ENCODE data around the gene FCRL6.

The FCRL6 gene

GRCh38 chr1:159827102-159827490, 24.9 kb downstream of the FCRL6 start:
- Histone ChIP-seq H3K27ac (ENCODE audit: low read depth, low read length, poor library complexity, severe bottlenecking) (no peak overlapping the region), H3K9ac (ENCODE audit: low read length) (no peak overlapping the region), H3K9me3 (ENCODE audit: low read length) (no peaks in the 10 kb centered on the region), H2AFZ (ENCODE audit: low read length) (no peak overlapping the region), H3K4me3 (ENCODE audit: low read depth, low read length, poor library complexity, severe bottlenecking) (no peak overlapping the region), H3K4me1 (ENCODE audit: insufficient read depth, low read length, severe bottlenecking) (no peaks in the 10 kb centered on the region), H3F3A (ENCODE audit: insufficient read depth, low read length) (no peaks in the 10 kb centered on the region), H3K36me3 (ENCODE audit: insufficient read depth, low read length) (no peaks in the 10 kb centered on the region), H3K79me2 (ENCODE audit: insufficient read depth, low read length) (no peaks in the 10 kb centered on the region), H3K4me2 (ENCODE audit: low read length) (no peak overlapping the region), H3K9me2 (ENCODE audit: low read depth, low read length) (no peaks in the 10 kb centered on the region), H3K27me3 (ENCODE audit: insufficient read depth, low read length) (peaks cover 6% of the 10 kb centered on the region; the same call in 1 of the 2 replicates), H4K20me1 (ENCODE audit: insufficient read depth, low read length) (no peaks in the 10 kb centered on the region)
- TF ChIP-seq, protein P1, sequence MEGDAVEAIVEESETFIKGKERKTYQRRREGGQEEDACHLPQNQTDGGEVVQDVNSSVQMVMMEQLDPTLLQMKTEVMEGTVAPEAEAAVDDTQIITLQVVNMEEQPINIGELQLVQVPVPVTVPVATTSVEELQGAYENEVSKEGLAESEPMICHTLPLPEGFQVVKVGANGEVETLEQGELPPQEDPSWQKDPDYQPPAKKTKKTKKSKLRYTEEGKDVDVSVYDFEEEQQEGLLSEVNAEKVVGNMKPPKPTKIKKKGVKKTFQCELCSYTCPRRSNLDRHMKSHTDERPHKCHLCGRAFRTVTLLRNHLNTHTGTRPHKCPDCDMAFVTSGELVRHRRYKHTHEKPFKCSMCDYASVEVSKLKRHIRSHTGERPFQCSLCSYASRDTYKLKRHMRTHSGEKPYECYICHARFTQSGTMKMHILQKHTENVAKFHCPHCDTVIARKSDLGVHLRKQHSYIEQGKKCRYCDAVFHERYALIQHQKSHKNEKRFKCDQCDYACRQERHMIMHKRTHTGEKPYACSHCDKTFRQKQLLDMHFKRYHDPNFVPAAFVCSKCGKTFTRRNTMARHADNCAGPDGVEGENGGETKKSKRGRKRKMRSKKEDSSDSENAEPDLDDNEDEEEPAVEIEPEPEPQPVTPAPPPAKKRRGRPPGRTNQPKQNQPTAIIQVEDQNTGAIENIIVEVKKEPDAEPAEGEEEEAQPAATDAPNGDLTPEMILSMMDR (IDR thresholded peaks at IDR 0.05; ENCODE audit: low read length), result no peak
- TF ChIP-seq EZH2 (IDR thresholded peaks at IDR 0.05; ENCODE audit: borderline replicate concordance, low read length), result no peak

- no peak for TF ChIP-seq EZH2 (IDR thresholded peaks at IDR 0.05; ENCODE audit: borderline replicate concordance, low read length)
- TF ChIP-seq, protein P1 (IDR thresholded peaks at IDR 0.05; ENCODE audit: low read length), result no peak
- H3K79me2 ChIP-seq (ENCODE audit: insufficient read depth, low read length), result no peaks in the 10 kb centered on the region
- no peaks in the 10 kb centered on the region for H3F3A ChIP-seq (ENCODE audit: insufficient read depth, low read length)
- peaks cover 6% of the 10 kb centered on the region; the same call in 1 of the 2 replicates for H3K27me3 ChIP-seq (ENCODE audit: insufficient read depth, low read length)
- H3K4me2 ChIP-seq (ENCODE audit: low read length), result no peak overlapping the region
- no peaks in the 10 kb centered on the region for H3K9me2 ChIP-seq (ENCODE audit: low read depth, low read length)
- H3K4me3 ChIP-seq (ENCODE audit: low read depth, low read length, poor library complexity, severe bottlenecking), result no peak overlapping the region
- H3K4me1 ChIP-seq (ENCODE audit: insufficient read depth, low read length, severe bottlenecking), result no peaks in the 10 kb centered on the region
- no peaks in the 10 kb centered on the region for H3K36me3 ChIP-seq (ENCODE audit: insufficient read depth, low read length)
- H3K27ac ChIP-seq (ENCODE audit: low read depth, low read length, poor library complexity, severe bottlenecking), result no peak overlapping the region
- H4K20me1 ChIP-seq (ENCODE audit: insufficient read depth, low read length), result no peaks in the 10 kb centered on the region
- no peaks in the 10 kb centered on the region for H3K9me3 ChIP-seq (ENCODE audit: low read length)
- H2AFZ ChIP-seq (ENCODE audit: low read length), result no peak overlapping the region
- no peak overlapping the region for H3K9ac ChIP-seq (ENCODE audit: low read length)
Measured at GRCh38 chr1:159827549-159827948, 25.4 kb downstream of the FCRL6 start.

DNA sequence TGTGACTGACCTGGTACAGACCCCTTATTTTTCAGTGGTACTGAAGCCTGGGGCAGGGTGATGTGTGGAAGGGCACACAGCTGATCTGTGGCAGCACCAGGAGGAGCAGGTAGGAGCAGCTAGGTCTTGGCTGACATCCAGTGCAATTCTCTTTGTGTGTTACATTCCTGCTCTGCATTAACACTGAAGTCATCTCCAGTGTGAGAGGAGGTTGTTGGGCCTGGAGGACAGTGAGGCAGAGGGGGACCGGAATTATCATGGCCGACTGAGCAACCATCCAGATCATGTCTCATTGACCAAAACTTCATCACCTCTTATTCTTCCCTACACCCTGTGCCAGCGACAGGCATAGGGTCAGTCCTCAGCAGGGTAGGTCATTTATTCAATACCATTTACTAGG, 26.0 kb downstream of the FCRL6 start:
- H3K79me2 ChIP-seq (ENCODE audit: insufficient read depth, low read length), result no peaks in the 10 kb centered on the region
- no peak overlapping the region for H3K27ac ChIP-seq (ENCODE audit: low read depth, low read length, poor library complexity, severe bottlenecking)
- no peaks in the 10 kb centered on the region for H3K9me3 ChIP-seq (ENCODE audit: low read length)
- H2AFZ ChIP-seq (ENCODE audit: low read length), result no peak overlapping the region
- H3K4me2 ChIP-seq (ENCODE audit: low read length), result no peak overlapping the region
- TF ChIP-seq EZH2 (IDR thresholded peaks at IDR 0.05; ENCODE audit: borderline replicate concordance, low read length), result no peak
- TF ChIP-seq, protein P1 (IDR thresholded peaks at IDR 0.05; ENCODE audit: low read length), result no peak
- no peaks in the 10 kb centered on the region for H3K9me2 ChIP-seq (ENCODE audit: low read depth, low read length)
- H3K4me1 ChIP-seq (ENCODE audit: insufficient read depth, low read length, severe bottlenecking), result no peaks in the 10 kb centered on the region
- no peak overlapping the region for H3K4me3 ChIP-seq (ENCODE audit: low read depth, low read length, poor library complexity, severe bottlenecking)
- no peaks in the 10 kb centered on the region for H4K20me1 ChIP-seq (ENCODE audit: insufficient read depth, low read length)
- H3F3A ChIP-seq (ENCODE audit: insufficient read depth, low read length), result no peaks in the 10 kb centered on the region
- no peak overlapping the region for H3K9ac ChIP-seq (ENCODE audit: low read length)
- no peaks in the 10 kb centered on the region for H3K36me3 ChIP-seq (ENCODE audit: insufficient read depth, low read length)
- peaks cover 6% of the 10 kb centered on the region; the same call in 1 of the 2 replicates for H3K27me3 ChIP-seq (ENCODE audit: insufficient read depth, low read length)

All from OCI-LY1 (cell line).